ENCODE measurements around the gene MFSD11. TPM values are rescaled to one million over a fixed set of nuclear protein-coding genes. Genes with fewer than 3 reads are reported as not detected.
"Not testable (repeated sequence)": the region's sequence is repeated elsewhere in the genome, so short reads cannot be mapped to it uniquely, and the experiment has no call there.

MFSD11 gene
- total RNA-seq, 2 donors from 2014 or later: 26.7 to 44.3 TPM

- no peaks in the 10 kb centered on the region for H3K27me3 ChIP-seq (replicated peaks; ENCODE audit: insufficient read depth)
- peak overlapping the region; percentile 99 for H3K4me3 ChIP-seq
- intact Hi-C loops (cut with DNase I): no loop called here
- H3K9me3 ChIP-seq: no peaks in the 10 kb centered on the region
- no peaks in the 10 kb centered on the region for H3K36me3 ChIP-seq
- DNase-seq (ENCODE audit: low spot score): no peak
- H3K4me1 ChIP-seq (replicated peaks): peaks cover 10% of the 10 kb centered on the region
- H3K27ac ChIP-seq: peak overlapping the region; percentile 100
- under 1% methylated on average over 20 of the region's 20 CpGs for WGBS
- TF ChIP-seq, protein P1, sequence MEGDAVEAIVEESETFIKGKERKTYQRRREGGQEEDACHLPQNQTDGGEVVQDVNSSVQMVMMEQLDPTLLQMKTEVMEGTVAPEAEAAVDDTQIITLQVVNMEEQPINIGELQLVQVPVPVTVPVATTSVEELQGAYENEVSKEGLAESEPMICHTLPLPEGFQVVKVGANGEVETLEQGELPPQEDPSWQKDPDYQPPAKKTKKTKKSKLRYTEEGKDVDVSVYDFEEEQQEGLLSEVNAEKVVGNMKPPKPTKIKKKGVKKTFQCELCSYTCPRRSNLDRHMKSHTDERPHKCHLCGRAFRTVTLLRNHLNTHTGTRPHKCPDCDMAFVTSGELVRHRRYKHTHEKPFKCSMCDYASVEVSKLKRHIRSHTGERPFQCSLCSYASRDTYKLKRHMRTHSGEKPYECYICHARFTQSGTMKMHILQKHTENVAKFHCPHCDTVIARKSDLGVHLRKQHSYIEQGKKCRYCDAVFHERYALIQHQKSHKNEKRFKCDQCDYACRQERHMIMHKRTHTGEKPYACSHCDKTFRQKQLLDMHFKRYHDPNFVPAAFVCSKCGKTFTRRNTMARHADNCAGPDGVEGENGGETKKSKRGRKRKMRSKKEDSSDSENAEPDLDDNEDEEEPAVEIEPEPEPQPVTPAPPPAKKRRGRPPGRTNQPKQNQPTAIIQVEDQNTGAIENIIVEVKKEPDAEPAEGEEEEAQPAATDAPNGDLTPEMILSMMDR (IDR thresholded peaks at IDR 0.05): no peak
- no peak for TF ChIP-seq POLR2A (IDR thresholded peaks at IDR 0.05)
- no peak for TF ChIP-seq POLR2AphosphoS5 (IDR thresholded peaks at IDR 0.05)
Observed at GRCh38 chr17:76735586-76736348, 2.2 kb upstream of the MFSD11 start.

DNA sequence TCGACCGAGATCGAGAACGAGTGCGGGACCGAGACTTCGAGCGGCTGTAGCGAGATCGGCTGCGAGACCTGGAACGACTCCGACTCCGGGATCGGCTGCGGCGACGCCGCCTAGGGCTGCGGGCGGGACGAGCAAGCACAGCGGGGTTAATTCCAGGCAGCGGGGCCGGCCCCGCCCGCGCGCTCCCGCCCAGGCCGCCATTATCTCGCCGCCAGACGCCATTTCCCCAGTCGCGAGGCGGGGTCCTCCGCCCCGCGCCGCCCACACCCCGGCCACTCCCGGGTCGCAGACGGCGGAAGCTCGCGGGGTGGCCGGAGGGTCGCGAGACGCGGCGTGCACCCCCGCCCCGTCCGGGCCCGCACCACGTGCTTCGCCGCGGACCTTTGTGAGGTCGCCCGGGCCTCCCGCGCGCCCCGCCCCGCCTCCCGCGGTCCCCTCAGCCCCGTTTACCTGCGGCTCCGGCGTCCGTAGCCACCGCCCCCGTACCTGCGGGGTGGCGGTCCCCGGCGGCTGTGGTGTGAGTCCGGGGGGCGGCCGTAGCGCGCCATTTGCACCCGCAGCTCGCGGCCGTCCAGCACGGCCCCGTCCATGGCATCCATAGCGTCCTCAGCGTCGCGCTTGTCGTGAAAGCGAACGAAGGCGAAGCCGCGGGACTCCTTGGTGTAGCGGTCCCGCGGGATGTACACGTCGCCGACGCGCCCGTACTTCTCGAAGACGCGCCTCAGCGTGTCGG, 1.4 kb upstream of the MFSD11 start:
- TF ChIP-seq POLR2AphosphoS5 (IDR thresholded peaks at IDR 0.05) (no peak), POLR2A (IDR thresholded peaks at IDR 0.05) (peak; percentile 67)
- TF ChIP-seq, protein P1 (IDR thresholded peaks at IDR 0.05): peak in 2 of 4 experiments; percentile 45 to 47
- intact Hi-C loops (cut with DNase I): no loop called here
- Histone ChIP-seq H3K4me3 (peak overlapping the region; percentile 99), H3K27ac (peak overlapping the region; percentile 100), H3K9me3 (no peaks in the 10 kb centered on the region), H3K36me3 (no peaks in the 10 kb centered on the region), H3K27me3 (replicated peaks; ENCODE audit: insufficient read depth) (no peaks in the 10 kb centered on the region), H3K4me1 (replicated peaks) (peaks cover 10% of the 10 kb centered on the region)
- peak; percentile 66 for DNase-seq (ENCODE audit: low spot score)
- WGBS: under 1% methylated on average over 109 of the region's 117 CpGs

GRCh38 chr17:76737082-76737675, 740 bp upstream of the MFSD11 start, which contains the start of gene SRSF2:
SRSF2 (minus strand) TSS chr17:76737331; CDS start chr17:76737160, 171 bp downstream.
- no peaks in the 10 kb centered on the region for H3K27me3 ChIP-seq (replicated peaks; ENCODE audit: insufficient read depth)
- peak within 1 kb of the TSS; percentile 99 for H3K4me3 ChIP-seq
- under 1% methylated on average over 59 of the region's 60 CpGs for WGBS
- H3K9me3 ChIP-seq: no peaks in the 10 kb centered on the region
- intact Hi-C loops (cut with DNase I): no loop called here
- peak within 1 kb of the TSS; percentile 100 for H3K27ac ChIP-seq
- DNase-seq (ENCODE audit: low spot score): peak; percentile 97
- H3K36me3 ChIP-seq: no peaks in the 10 kb centered on the region
- peaks cover 10% of the 10 kb centered on the region for H3K4me1 ChIP-seq (replicated peaks)
- peak; percentile 97 for TF ChIP-seq POLR2AphosphoS5 (IDR thresholded peaks at IDR 0.05)
- TF ChIP-seq, protein P1 (IDR thresholded peaks at IDR 0.05): no peak
- peak; percentile 100 for TF ChIP-seq POLR2A (IDR thresholded peaks at IDR 0.05)

GRCh38 chr17:76738468-76738850, 540 bp downstream of the MFSD11 start:
- H3K9me3 ChIP-seq: no peaks in the 10 kb centered on the region
- WGBS: under 1% methylated on average over 7 of the region's 7 CpGs
- no peaks in the 10 kb centered on the region for H3K27me3 ChIP-seq (replicated peaks; ENCODE audit: insufficient read depth)
- peak overlapping the region; percentile 100 for H3K27ac ChIP-seq
- no peaks in the 10 kb centered on the region for H3K36me3 ChIP-seq
- H3K4me1 ChIP-seq (replicated peaks): peaks cover 10% of the 10 kb centered on the region
- intact Hi-C loops (cut with DNase I): no loop called here
- TF ChIP-seq POLR2AphosphoS5 (IDR thresholded peaks at IDR 0.05) (no peak), POLR2A (IDR thresholded peaks at IDR 0.05) (no peak)
- TF ChIP-seq, protein P1 (IDR thresholded peaks at IDR 0.05): no peak
- DNase-seq (ENCODE audit: low spot score): no peak
- H3K4me3 ChIP-seq: peak overlapping the region; percentile 99

GRCh38 chr17:76739568-76740115, 1.7 kb downstream of the MFSD11 start:
- H3K27ac ChIP-seq; H3K27me3 ChIP-seq (replicated peaks; ENCODE audit: insufficient read depth); DNase-seq (ENCODE audit: low spot score); intact Hi-C loops (cut with DNase I); H3K4me3 ChIP-seq; H3K4me1 ChIP-seq (replicated peaks); H3K36me3 ChIP-seq; H3K9me3 ChIP-seq: not testable (repeated sequence)
- 93% methylated on average over 17 of the region's 17 CpGs for WGBS
